ENCODE results near the gene MSI2. TPM values are rescaled to one million over a fixed set of nuclear protein-coding genes. Genes with fewer than 3 reads are reported as not detected.

The MSI2 gene
- total and polyA plus RNA-seq, 9 of the 15 experiments (the other 6 are each of a cell fraction or from before 2014, with no cell fraction given), result 4.6 to 61.8 (median 42.4) TPM

GRCh38 chr17:57633236-57633635 is 376.9 kb downstream of the MSI2 start:
- intact Hi-C loops (cut with micrococcal nuclease) (no loop called here), in situ Hi-C loops (cut with MboI) (no loop called here)
- WGBS (ENCODE audit: insufficient coverage, low coverage, missing lambda C conversion rate), result 92% methylated on average over 13 of the region's 14 CpGs
- no TSS peak for BruUV-seq (replicated peaks)
- Histone ChIP-seq H3K4me1 (replicated peaks in 1 of 2; ENCODE audit: control insufficient read depth in 2 of 2, insufficient read depth in 2 of 2, low read length in 2 of 2) (no peaks in the 10 kb centered on the region), H3K9ac (ENCODE audit: insufficient read depth in 1 of 2, low read depth in 2 of 2, low read length in 2 of 2) (no peak overlapping the region), H4K20me1 (replicated peaks; ENCODE audit: control insufficient read depth, insufficient read depth, low read length) (no peaks in the 10 kb centered on the region), H3K79me2 (ENCODE audit: control insufficient read depth, insufficient read depth, low read length) (no peaks in the 10 kb centered on the region), H3K27ac (ENCODE audit: extremely low read depth, low read depth, low read length) (no peak overlapping the region), H3K27me3 (ENCODE audit: control insufficient read depth in 2 of 2, insufficient read depth in 2 of 2, low read length in 2 of 2) (no peaks in the 10 kb centered on the region), H3K9me3 (replicated peaks; ENCODE audit: control insufficient read depth, insufficient read depth, low read depth, low read length) (no peaks in the 10 kb centered on the region), H2AFZ (ENCODE audit: low read depth, low read length) (no peak overlapping the region), H3K4me3 (no peak overlapping the region), H3K4me2 (ENCODE audit: insufficient read depth, low read length) (no peak overlapping the region), H3K9me1 (ENCODE audit: control insufficient read depth, insufficient read depth, low read length) (no peaks in the 10 kb centered on the region), H3K36me3 (ENCODE audit: control insufficient read depth, insufficient read depth, low read length) (peaks cover 5% of the 10 kb centered on the region; the same call in 1 of the 3 replicates)
- FAIRE-seq, result no peak
- no peak for DNase-seq (ENCODE audit: extremely low read depth in 1 of 4, low spot score in 3 of 4)
- CTCF ChIA-PET (ENCODE audit: low intra/inter-chr PET ratio), result no interaction called here
- no peak for ATAC-seq
- POLR2A ChIA-PET, result interaction anchor here (0.7 kb wide), 1 partner anchor 14 kb away, joined by 3 read pairs; no protein-coding TSS in a partner anchor
- TF ChIP-seq ZNF134 (CRISPR knock-in tag; conservative IDR thresholded peaks at IDR 0.05), result no peak

DNA sequence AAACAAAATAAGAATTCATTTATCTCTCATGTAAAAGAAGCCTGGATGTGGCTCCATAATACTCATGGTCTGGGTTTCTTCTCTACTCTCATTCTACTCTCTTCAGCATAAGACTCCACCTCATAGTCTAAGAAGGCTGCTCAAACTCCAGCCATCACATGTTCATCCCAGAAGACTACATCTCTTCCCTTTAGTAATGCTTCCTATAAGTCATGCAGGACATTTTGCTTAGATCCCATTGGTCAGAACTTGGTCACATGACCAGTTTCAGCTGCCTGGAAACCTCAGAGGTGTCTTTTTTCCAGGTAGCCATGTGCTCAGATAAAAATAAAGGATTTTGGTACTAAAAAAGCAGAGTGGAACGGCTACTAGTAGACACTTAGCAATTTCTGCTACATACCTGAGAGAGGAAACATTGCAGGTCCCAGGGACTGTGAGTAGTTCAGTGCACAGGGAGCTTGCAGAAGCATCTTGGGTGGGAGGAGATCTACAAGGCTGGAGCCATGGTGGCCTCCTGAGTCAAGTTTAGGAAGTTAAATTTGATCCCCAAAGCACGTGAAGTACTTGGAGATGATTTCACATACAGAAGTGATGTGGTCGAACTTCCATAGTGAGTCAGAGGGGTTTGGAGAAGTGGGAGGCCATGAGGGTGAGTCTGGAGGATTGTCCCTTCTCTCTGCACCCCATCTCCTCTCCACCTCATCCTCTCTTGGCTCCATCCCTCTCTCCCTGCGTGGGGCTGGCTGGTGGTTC is 378.6 kb downstream of the MSI2 start:
- no peaks in the 10 kb centered on the region for H3K9me1 ChIP-seq (ENCODE audit: control insufficient read depth, insufficient read depth, low read length)
- H3K27me3 ChIP-seq (ENCODE audit: control insufficient read depth in 2 of 2, insufficient read depth in 2 of 2, low read length in 2 of 2), result no peaks in the 10 kb centered on the region
- POLR2A ChIA-PET, result no interaction called here
- H3K36me3 ChIP-seq (ENCODE audit: control insufficient read depth, insufficient read depth, low read length), result no peaks in the 10 kb centered on the region; the same call in 2 of the 3 replicates
- no peak overlapping the region for H3K27ac ChIP-seq (ENCODE audit: extremely low read depth, low read depth, low read length)
- H3K4me1 ChIP-seq (replicated peaks in 1 of 2; ENCODE audit: control insufficient read depth in 2 of 2, insufficient read depth in 2 of 2, low read length in 2 of 2), result no peaks in the 10 kb centered on the region
- in situ Hi-C loops (cut with MboI) (no loop called here), intact Hi-C loops (cut with micrococcal nuclease) (no loop called here)
- H3K4me3 ChIP-seq, result no peak overlapping the region
- CTCF ChIA-PET (ENCODE audit: low intra/inter-chr PET ratio), result no interaction called here
- no peaks in the 10 kb centered on the region for H3K79me2 ChIP-seq (ENCODE audit: control insufficient read depth, insufficient read depth, low read length)
- DNase-seq (ENCODE audit: extremely low read depth in 1 of 4, low spot score in 3 of 4) (peak in 2 of 4 experiments; percentile 69 to 70), FAIRE-seq (peak; percentile 44), ATAC-seq (no peak)
- WGBS (ENCODE audit: insufficient coverage, low coverage, missing lambda C conversion rate), result 64% methylated on average over 4 of the region's 4 CpGs
- no peak overlapping the region for H3K4me2 ChIP-seq (ENCODE audit: insufficient read depth, low read length)
- no peaks in the 10 kb centered on the region for H4K20me1 ChIP-seq (replicated peaks; ENCODE audit: control insufficient read depth, insufficient read depth, low read length)
- H3K9ac ChIP-seq (ENCODE audit: insufficient read depth in 1 of 2, low read depth in 2 of 2, low read length in 2 of 2), result no peak overlapping the region
- no TSS peak for BruUV-seq (replicated peaks)
- H2AFZ ChIP-seq (ENCODE audit: low read depth, low read length), result no peak overlapping the region
- no peaks in the 10 kb centered on the region for H3K9me3 ChIP-seq (replicated peaks; ENCODE audit: control insufficient read depth, insufficient read depth, low read depth, low read length)
- TF ChIP-seq RBM25 (IDR thresholded peaks at IDR 0.05; ENCODE audit: low read depth, low read length, severe bottlenecking), result peak; percentile 90
- TF ChIP-seq, protein P1, sequence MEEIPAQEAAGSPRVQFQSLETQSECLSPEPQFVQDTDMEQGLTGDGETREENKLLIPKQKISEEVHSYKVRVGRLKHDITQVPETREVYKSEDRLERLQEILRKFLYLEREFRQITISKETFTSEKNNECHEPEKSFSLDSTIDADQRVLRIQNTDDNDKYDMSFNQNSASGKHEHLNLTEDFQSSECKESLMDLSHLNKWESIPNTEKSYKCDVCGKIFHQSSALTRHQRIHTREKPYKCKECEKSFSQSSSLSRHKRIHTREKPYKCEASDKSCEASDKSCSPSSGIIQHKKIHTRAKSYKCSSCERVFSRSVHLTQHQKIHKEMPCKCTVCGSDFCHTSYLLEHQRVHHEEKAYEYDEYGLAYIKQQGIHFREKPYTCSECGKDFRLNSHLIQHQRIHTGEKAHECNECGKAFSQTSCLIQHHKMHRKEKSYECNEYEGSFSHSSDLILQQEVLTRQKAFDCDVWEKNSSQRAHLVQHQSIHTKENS (CRISPR knock-in tag; IDR thresholded peaks at IDR 0.05), result no peak
- TF ChIP-seq TOE1 (IDR thresholded peaks at IDR 0.05; ENCODE audit: borderline replicate concordance), result peak; percentile 73; the same call in 1 of the 2 replicates
- no peak for TF ChIP-seq TOE1 (CRISPR knock-in tag; IDR thresholded peaks at IDR 0.05; ENCODE audit: borderline replicate concordance, low read depth)
- TF ChIP-seq ZFP30 (CRISPR knock-in tag; IDR thresholded peaks at IDR 0.05; ENCODE audit: borderline replicate concordance), result no peak
- peak; percentile 74 for TF ChIP-seq RAD51 (IDR thresholded peaks at IDR 0.05; ENCODE audit: borderline replicate concordance, low read depth)
- TF ChIP-seq HLTF (IDR thresholded peaks at IDR 0.05), result 0 out of 2 replicates have a peak, but pooled peaks have one; percentile 33
- TF ChIP-seq TFE3 (CRISPR knock-in tag; IDR thresholded peaks at IDR 0.05), result peak; percentile 86
- TF ChIP-seq KDM1A (IDR thresholded peaks at IDR 0.05), result 0 out of 4 replicates have a peak, but pooled peaks of 1 of the 2 experiments have one; percentile 12
- no peak for TF ChIP-seq KLF10 (CRISPR knock-in tag; IDR thresholded peaks at IDR 0.05)
- peak; percentile 27; the same call in 1 of the 2 replicates for TF ChIP-seq CBFA2T2 (conservative IDR thresholded peaks at IDR 0.05)

All from K562 (cell line).